NCI-H128 (cell line): ENCODE data around the gene RAB1B.
"Not testable (repeated sequence)": the region's sequence is repeated elsewhere in the genome, so short reads cannot be mapped to it uniquely, and the experiment has no call there.

Source experiments
- DNase-seq: peaks from one replicate; lab custom pipeline; 2025; ENCODE audit not compliant: unreplicated experiment; lab: John Stamatoyannopoulos, UW

Gene RAB1B

GRCh38 chr11:66317723-66318599, 49.5 kb downstream of the RAB1B start:
- DNase-seq: no peak

GRCh38 chr11:66318600-66318970, 50.1 kb downstream of the RAB1B start:
- no peak for DNase-seq

DNA sequence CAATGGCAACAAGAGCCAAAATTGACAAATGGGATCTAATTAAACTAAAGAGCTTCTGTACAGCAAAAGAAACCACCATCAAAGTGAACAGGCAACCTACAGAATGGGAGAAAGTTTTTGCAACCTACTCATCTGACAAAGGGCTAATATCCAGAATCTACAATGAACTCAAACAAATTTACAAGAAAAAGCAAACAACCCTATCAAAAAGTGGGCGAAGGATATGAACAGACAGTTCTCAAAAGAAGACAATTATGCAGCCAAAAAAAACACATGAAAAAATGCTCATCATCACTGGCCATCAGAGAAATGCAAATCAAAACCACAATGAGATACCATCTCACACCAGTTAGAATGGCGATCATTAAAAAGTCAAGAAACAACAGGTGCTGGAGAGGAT, 51.9 kb downstream of the RAB1B start:
- not testable (repeated sequence) for DNase-seq

- DNase-seq: not testable (repeated sequence)
These were observed 52.3 kb downstream of the RAB1B start for GRCh38 chr11:66320748-66321147.

- no peak for DNase-seq
These were observed 53.2 kb downstream of the RAB1B start for GRCh38 chr11:66321606-66322005.

GRCh38 chr11:66322732-66323427, 54.4 kb downstream of the RAB1B start:
- no peak for DNase-seq

DNA sequence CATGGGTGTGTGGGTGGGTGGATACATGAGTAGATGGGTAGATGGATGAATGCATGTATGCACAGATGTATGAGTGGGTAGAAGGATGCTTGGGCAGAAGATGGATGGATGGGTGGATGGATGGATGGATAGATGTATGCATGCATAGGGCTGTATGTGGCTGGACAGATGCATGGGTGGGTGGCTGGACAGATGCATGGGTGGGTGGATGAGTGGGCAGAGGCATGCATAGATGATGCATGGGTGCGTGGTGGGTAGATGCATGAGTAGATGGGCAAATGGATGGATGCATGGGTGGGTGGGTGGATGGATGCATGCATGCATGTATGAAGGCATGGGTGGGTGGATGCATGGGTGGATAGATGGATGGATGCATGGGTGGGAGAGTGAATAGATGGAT, 55.2 kb downstream of the RAB1B start:
- DNase-seq: no peak

- no peak for DNase-seq
These were observed 56.2 kb downstream of the RAB1B start for GRCh38 chr11:66324664-66325063.

- DNase-seq: no peak
These were observed 56.8 kb downstream of the RAB1B start for GRCh38 chr11:66325263-66325671.

DNA sequence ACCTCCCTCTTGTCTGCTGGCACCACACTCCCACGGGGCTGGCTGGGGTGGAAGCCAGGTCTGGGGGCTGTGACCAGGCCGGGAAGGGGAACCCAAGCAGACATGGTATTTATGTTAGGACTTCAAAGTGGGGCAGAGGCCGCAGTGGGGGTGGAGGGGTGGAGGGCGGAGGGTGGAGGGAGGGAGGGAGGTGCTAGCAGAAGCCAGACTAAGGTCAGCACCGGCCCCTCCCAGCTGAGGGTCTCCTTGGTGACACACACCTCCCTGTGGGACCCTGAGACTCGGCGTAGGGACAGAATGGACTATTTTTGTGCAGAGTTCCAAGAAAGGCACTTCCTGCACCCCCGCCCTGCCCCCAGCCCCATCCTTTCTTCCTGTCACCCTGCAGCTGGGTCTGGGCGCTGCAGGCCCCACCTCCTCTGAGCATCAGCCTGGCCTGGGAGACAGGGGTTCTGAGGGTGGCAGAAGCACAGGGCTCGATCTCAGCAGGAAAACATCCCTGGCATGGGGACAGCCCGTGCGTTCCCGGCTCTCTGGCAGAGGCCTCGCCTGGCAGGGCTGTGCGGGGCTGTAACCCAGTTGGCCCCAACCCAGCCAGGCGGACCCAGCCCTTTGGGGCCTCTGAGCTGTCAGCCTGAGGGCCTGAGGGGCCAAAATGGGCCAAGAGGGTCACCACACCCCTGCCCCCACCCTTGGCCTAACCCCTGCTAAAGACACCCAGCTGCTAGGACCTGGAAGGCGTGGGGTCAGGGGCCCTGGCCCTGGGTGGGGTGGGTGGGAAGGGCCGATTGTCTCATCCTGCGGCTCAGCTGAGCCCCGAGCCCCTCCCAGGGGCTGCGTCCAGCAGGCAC, 58.0 kb downstream of the RAB1B start:
- DNase-seq: no peak
